ENCODE data around the gene TRAF1.

Gene TRAF1

GRCh38 chr9:120961936-120962335, 35.3 kb upstream of the TRAF1 start:
- H3K4me1 ChIP-seq (ENCODE audit: control insufficient read depth in 1 of 2, insufficient read depth in 2 of 2, low read length in 2 of 2), result no peaks in the 10 kb centered on the region
- no peak overlapping the region for H2BK120ac ChIP-seq (ENCODE audit: insufficient read depth, low read length, poor library complexity)
- no peak overlapping the region for H3K4me2 ChIP-seq (ENCODE audit: low read length)
- H2AK5ac ChIP-seq (ENCODE audit: low read length), result no peak overlapping the region
- H4K12ac ChIP-seq (ENCODE audit: low read depth, low read length), result no peak overlapping the region
- H3K36me3 ChIP-seq (ENCODE audit: control insufficient read depth in 1 of 2, insufficient read depth in 2 of 2, low read length in 2 of 2), result no peaks in the 10 kb centered on the region
- no peak overlapping the region for H3K27ac ChIP-seq (ENCODE audit: low read depth, low read length)
- no peaks in the 10 kb centered on the region for H3K9me3 ChIP-seq (ENCODE audit: insufficient read depth, low read depth, low read length)
- H2BK5ac ChIP-seq (ENCODE audit: low read depth, low read length, poor library complexity), result no peak overlapping the region
- H3K14ac ChIP-seq (ENCODE audit: low read length), result no peak overlapping the region
- no peak overlapping the region for H2AFZ ChIP-seq (ENCODE audit: insufficient read depth, low read length, poor library complexity)
- no peak overlapping the region for H3K9ac ChIP-seq (ENCODE audit: low read length)
- no peak overlapping the region for H3K4me3 ChIP-seq (ENCODE audit: low read depth, low read length)
- no peak overlapping the region for H4K91ac ChIP-seq (ENCODE audit: low read depth, low read length)
- no peak overlapping the region for H3K23ac ChIP-seq (ENCODE audit: low read length)
- no peaks in the 10 kb centered on the region for H3K27me3 ChIP-seq (ENCODE audit: insufficient read depth, low read length)
- H3K79me2 ChIP-seq (ENCODE audit: control insufficient read depth, insufficient read depth, low read length, poor library complexity), result no peaks in the 10 kb centered on the region
- H4K8ac ChIP-seq (ENCODE audit: low read depth, low read length), result no peak overlapping the region
- no CpG with 5 or more reads among the region's 3 CpGs for WGBS (ENCODE audit: extremely low coverage, insufficient coverage, insufficient read length)
- no peak overlapping the region for H3K4ac ChIP-seq (ENCODE audit: low read depth, low read length)
- DNase-seq, result no peak
- no peak overlapping the region for H2BK12ac ChIP-seq (ENCODE audit: low read length)
- H3K18ac ChIP-seq (ENCODE audit: low read length), result no peak overlapping the region
- no peaks in the 10 kb centered on the region for H3K79me1 ChIP-seq (ENCODE audit: low read length)

GRCh38 chr9:120960001-120960400, 33.4 kb upstream of the TRAF1 start:
- Histone ChIP-seq H3K14ac (ENCODE audit: low read length) (no peak overlapping the region), H3K36me3 (ENCODE audit: control insufficient read depth in 1 of 2, insufficient read depth in 2 of 2, low read length in 2 of 2) (no peaks in the 10 kb centered on the region), H2BK5ac (ENCODE audit: low read depth, low read length, poor library complexity) (no peak overlapping the region), H3K9ac (ENCODE audit: low read length) (no peak overlapping the region), H3K79me1 (ENCODE audit: low read length) (no peaks in the 10 kb centered on the region), H2AK5ac (ENCODE audit: low read length) (no peak overlapping the region), H4K12ac (ENCODE audit: low read depth, low read length) (no peak overlapping the region), H3K23ac (ENCODE audit: low read length) (no peak overlapping the region), H3K9me3 (ENCODE audit: insufficient read depth, low read depth, low read length) (no peaks in the 10 kb centered on the region), H3K4ac (ENCODE audit: low read depth, low read length) (no peak overlapping the region), H3K79me2 (ENCODE audit: control insufficient read depth, insufficient read depth, low read length, poor library complexity) (no peaks in the 10 kb centered on the region), H3K27ac (ENCODE audit: low read depth, low read length) (no peak overlapping the region), H3K27me3 (ENCODE audit: insufficient read depth, low read length) (no peaks in the 10 kb centered on the region), H4K91ac (ENCODE audit: low read depth, low read length) (no peak overlapping the region), H3K4me1 (ENCODE audit: control insufficient read depth in 1 of 2, insufficient read depth in 2 of 2, low read length in 2 of 2) (no peaks in the 10 kb centered on the region), H2BK12ac (ENCODE audit: low read length) (no peak overlapping the region), H2BK120ac (ENCODE audit: insufficient read depth, low read length, poor library complexity) (no peak overlapping the region), H2AFZ (ENCODE audit: insufficient read depth, low read length, poor library complexity) (no peak overlapping the region), H3K18ac (ENCODE audit: low read length) (no peak overlapping the region), H3K4me2 (ENCODE audit: low read length) (no peak overlapping the region), H3K4me3 (ENCODE audit: low read depth, low read length) (no peak overlapping the region), H4K8ac (ENCODE audit: low read depth, low read length) (no peak overlapping the region)
- no peak for DNase-seq
- no CpG with 5 or more reads among the region's 1 CpG for WGBS (ENCODE audit: extremely low coverage, insufficient coverage, insufficient read length)

GRCh38 chr9:120956862-120957261, 30.3 kb upstream of the TRAF1 start:
- Histone ChIP-seq H3K79me2 (ENCODE audit: control insufficient read depth, insufficient read depth, low read length, poor library complexity) (no peaks in the 10 kb centered on the region), H3K4me2 (ENCODE audit: low read length) (no peak overlapping the region), H3K9me3 (ENCODE audit: insufficient read depth, low read depth, low read length) (no peaks in the 10 kb centered on the region), H3K79me1 (ENCODE audit: low read length) (no peaks in the 10 kb centered on the region), H3K4ac (ENCODE audit: low read depth, low read length) (no peak overlapping the region), H3K27ac (ENCODE audit: low read depth, low read length) (no peak overlapping the region), H3K27me3 (ENCODE audit: insufficient read depth, low read length) (no peaks in the 10 kb centered on the region), H4K12ac (ENCODE audit: low read depth, low read length) (no peak overlapping the region), H2BK12ac (ENCODE audit: low read length) (no peak overlapping the region), H2AFZ (ENCODE audit: insufficient read depth, low read length, poor library complexity) (no peak overlapping the region), H3K4me1 (ENCODE audit: control insufficient read depth in 1 of 2, insufficient read depth in 2 of 2, low read length in 2 of 2) (no peaks in the 10 kb centered on the region), H4K91ac (ENCODE audit: low read depth, low read length) (no peak overlapping the region), H2BK120ac (ENCODE audit: insufficient read depth, low read length, poor library complexity) (no peak overlapping the region), H3K18ac (ENCODE audit: low read length) (no peak overlapping the region), H4K8ac (ENCODE audit: low read depth, low read length) (no peak overlapping the region), H3K23ac (ENCODE audit: low read length) (no peak overlapping the region), H2BK5ac (ENCODE audit: low read depth, low read length, poor library complexity) (no peak overlapping the region), H2AK5ac (ENCODE audit: low read length) (no peak overlapping the region), H3K14ac (ENCODE audit: low read length) (no peak overlapping the region), H3K36me3 (ENCODE audit: control insufficient read depth in 1 of 2, insufficient read depth in 2 of 2, low read length in 2 of 2) (no peaks in the 10 kb centered on the region), H3K9ac (ENCODE audit: low read length) (no peak overlapping the region), H3K4me3 (ENCODE audit: low read depth, low read length) (no peak overlapping the region)
- no peak for DNase-seq
- no CpG with 5 or more reads among the region's 3 CpGs for WGBS (ENCODE audit: extremely low coverage, insufficient coverage, insufficient read length)

- H4K8ac ChIP-seq (ENCODE audit: low read depth, low read length), result no peak overlapping the region
- no peak overlapping the region for H2AFZ ChIP-seq (ENCODE audit: insufficient read depth, low read length, poor library complexity)
- H3K79me1 ChIP-seq (ENCODE audit: low read length), result no peaks in the 10 kb centered on the region
- H3K9ac ChIP-seq (ENCODE audit: low read length), result no peak overlapping the region
- H3K14ac ChIP-seq (ENCODE audit: low read length), result no peak overlapping the region
- H2BK12ac ChIP-seq (ENCODE audit: low read length), result no peak overlapping the region
- no peak overlapping the region for H2AK5ac ChIP-seq (ENCODE audit: low read length)
- H3K9me3 ChIP-seq (ENCODE audit: insufficient read depth, low read depth, low read length), result no peaks in the 10 kb centered on the region
- H4K91ac ChIP-seq (ENCODE audit: low read depth, low read length), result no peak overlapping the region
- no peak overlapping the region for H3K27ac ChIP-seq (ENCODE audit: low read depth, low read length)
- no peaks in the 10 kb centered on the region for H3K36me3 ChIP-seq (ENCODE audit: control insufficient read depth in 1 of 2, insufficient read depth in 2 of 2, low read length in 2 of 2)
- H3K4ac ChIP-seq (ENCODE audit: low read depth, low read length), result no peak overlapping the region
- DNase-seq, result no peak
- H3K27me3 ChIP-seq (ENCODE audit: insufficient read depth, low read length), result no peaks in the 10 kb centered on the region
- no CpG with 5 or more reads among the region's 9 CpGs for WGBS (ENCODE audit: extremely low coverage, insufficient coverage, insufficient read length)
- no peak overlapping the region for H3K18ac ChIP-seq (ENCODE audit: low read length)
- no peaks in the 10 kb centered on the region for H3K4me1 ChIP-seq (ENCODE audit: control insufficient read depth in 1 of 2, insufficient read depth in 2 of 2, low read length in 2 of 2)
- no peak overlapping the region for H2BK5ac ChIP-seq (ENCODE audit: low read depth, low read length, poor library complexity)
- H3K23ac ChIP-seq (ENCODE audit: low read length), result no peak overlapping the region
- H3K79me2 ChIP-seq (ENCODE audit: control insufficient read depth, insufficient read depth, low read length, poor library complexity), result no peaks in the 10 kb centered on the region
- H2BK120ac ChIP-seq (ENCODE audit: insufficient read depth, low read length, poor library complexity), result no peak overlapping the region
- H3K4me3 ChIP-seq (ENCODE audit: low read depth, low read length), result no peak overlapping the region
- no peak overlapping the region for H4K12ac ChIP-seq (ENCODE audit: low read depth, low read length)
- no peak overlapping the region for H3K4me2 ChIP-seq (ENCODE audit: low read length)
Observed at GRCh38 chr9:120951960-120952618, 25.5 kb upstream of the TRAF1 start.
